ENCODE measurements around the gene PCDHB13.

- TF ChIP-seq GATA2 (IDR thresholded peaks at IDR 0.05; ENCODE audit: low read depth, low read length) (no peak), GATA3 (IDR thresholded peaks at IDR 0.05; ENCODE audit: low read depth, low read length) (no peak)
Observed at GRCh38 chr5:141236516-141237313, 23.0 kb downstream of the PCDHB13 start.

All from SH-SY5Y (cell line).